IMR-90 (cell line): ENCODE results near the gene GUF1.

Source experiments
- BHLHE40 ChIP-seq: fragments of 150-350 bp; IDR thresholded peaks from 2 replicates; pipeline ENCODE4 v1.6.1; 2016; ENCODE audit warnings: mild to moderate bottlenecking, low read depth, low read length
- CEBPB ChIP-seq: IDR thresholded peaks from 2 replicates; pipeline ENCODE4 v1.6.1; 2012; ENCODE audit warnings: low read depth, low read length, improper control_type of control experiment
- FOS ChIP-seq: fragments of 150-350 bp; IDR thresholded peaks from 2 replicates; pipeline ENCODE4 v1.6.1; 2016; ENCODE audit warnings: low read depth, low read length
- MAFK ChIP-seq: IDR thresholded peaks from 2 replicates; pipeline ENCODE4 v1.6.1; 2012; ENCODE audit warnings: low read depth, low read length, improper control_type of control experiment
- MXI1 ChIP-seq: IDR thresholded peaks from 2 replicates; pipeline ENCODE4 v1.6.1; 2012; ENCODE audit warnings: low read depth, mild to moderate bottlenecking, low read length, moderate library complexity, borderline replicate concordance
- NFE2L2 ChIP-seq: fragments of 150-350 bp; IDR thresholded peaks from 2 replicates; pipeline ENCODE4 v1.6.1; 2016; ENCODE audit warnings: low read depth, mild to moderate bottlenecking, low read length
- POLR2A ChIP-seq: IDR thresholded peaks from 2 replicates; pipeline ENCODE4 v1.6.1; 2012; ENCODE audit warnings: mild to moderate bottlenecking, low read depth, low read length
- RAD21 ChIP-seq: IDR thresholded peaks from 2 replicates; pipeline ENCODE4 v1.6.1; 2012; ENCODE audit warnings: low read length, improper control_type of control experiment
- RFX5 ChIP-seq: IDR thresholded peaks from 2 replicates; pipeline ENCODE4 v1.8.0; 2012; ENCODE audit warnings: low read depth, mild to moderate bottlenecking, low read length, moderate library complexity
- SMC3 ChIP-seq: fragments of 150-350 bp; IDR thresholded peaks from 2 replicates; pipeline ENCODE4 v1.6.1; 2016; ENCODE audit warnings: low read depth, mild to moderate bottlenecking, antibody characterized with exemption, low read length, moderate library complexity
- TF ChIP-seq, protein P1 (sequence below): conservative IDR thresholded peaks from 2 replicates; pipeline ENCODE4 v1.5.1; 2012; ENCODE audit warnings: mild to moderate bottlenecking, low read depth, low read length, improper control_type of control experiment
- TF ChIP-seq, protein P2 (sequence below): fragments of 150-350 bp; IDR thresholded peaks from 2 replicates; pipeline ENCODE4 v1.6.1; 2016; ENCODE audit warnings: low read depth, mild to moderate bottlenecking, low read length, moderate library complexity, borderline replicate concordance

DNA sequence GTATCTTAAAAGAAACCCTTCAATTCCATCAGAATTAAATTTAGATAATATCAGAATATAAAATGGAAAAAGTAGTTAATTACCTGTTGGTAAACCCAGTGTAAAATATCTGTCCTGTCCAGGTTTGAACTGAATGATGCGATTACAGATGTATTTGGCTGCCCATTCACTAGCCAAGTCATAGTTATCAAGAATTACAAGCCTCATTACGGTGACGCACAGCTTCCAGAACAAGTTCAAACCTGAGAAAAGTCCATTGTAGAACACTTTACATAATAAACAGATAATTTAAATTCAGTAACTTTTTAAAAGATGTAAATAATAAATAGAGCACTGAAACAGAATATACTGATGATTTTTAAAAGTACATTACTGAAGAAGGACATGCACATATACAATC lies 43.8 kb downstream of the GUF1 start:
- TF ChIP-seq, protein P1, sequence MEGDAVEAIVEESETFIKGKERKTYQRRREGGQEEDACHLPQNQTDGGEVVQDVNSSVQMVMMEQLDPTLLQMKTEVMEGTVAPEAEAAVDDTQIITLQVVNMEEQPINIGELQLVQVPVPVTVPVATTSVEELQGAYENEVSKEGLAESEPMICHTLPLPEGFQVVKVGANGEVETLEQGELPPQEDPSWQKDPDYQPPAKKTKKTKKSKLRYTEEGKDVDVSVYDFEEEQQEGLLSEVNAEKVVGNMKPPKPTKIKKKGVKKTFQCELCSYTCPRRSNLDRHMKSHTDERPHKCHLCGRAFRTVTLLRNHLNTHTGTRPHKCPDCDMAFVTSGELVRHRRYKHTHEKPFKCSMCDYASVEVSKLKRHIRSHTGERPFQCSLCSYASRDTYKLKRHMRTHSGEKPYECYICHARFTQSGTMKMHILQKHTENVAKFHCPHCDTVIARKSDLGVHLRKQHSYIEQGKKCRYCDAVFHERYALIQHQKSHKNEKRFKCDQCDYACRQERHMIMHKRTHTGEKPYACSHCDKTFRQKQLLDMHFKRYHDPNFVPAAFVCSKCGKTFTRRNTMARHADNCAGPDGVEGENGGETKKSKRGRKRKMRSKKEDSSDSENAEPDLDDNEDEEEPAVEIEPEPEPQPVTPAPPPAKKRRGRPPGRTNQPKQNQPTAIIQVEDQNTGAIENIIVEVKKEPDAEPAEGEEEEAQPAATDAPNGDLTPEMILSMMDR, result no peak
- TF ChIP-seq POLR2A, result no peak
- no peak for TF ChIP-seq FOS
- no peak for TF ChIP-seq BHLHE40
- no peak for TF ChIP-seq SMC3
- TF ChIP-seq NFE2L2, result no peak
- TF ChIP-seq, protein P2, sequence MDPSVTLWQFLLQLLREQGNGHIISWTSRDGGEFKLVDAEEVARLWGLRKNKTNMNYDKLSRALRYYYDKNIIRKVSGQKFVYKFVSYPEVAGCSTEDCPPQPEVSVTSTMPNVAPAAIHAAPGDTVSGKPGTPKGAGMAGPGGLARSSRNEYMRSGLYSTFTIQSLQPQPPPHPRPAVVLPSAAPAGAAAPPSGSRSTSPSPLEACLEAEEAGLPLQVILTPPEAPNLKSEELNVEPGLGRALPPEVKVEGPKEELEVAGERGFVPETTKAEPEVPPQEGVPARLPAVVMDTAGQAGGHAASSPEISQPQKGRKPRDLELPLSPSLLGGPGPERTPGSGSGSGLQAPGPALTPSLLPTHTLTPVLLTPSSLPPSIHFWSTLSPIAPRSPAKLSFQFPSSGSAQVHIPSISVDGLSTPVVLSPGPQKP, result no peak
- TF ChIP-seq MXI1, result no peak
- no peak for TF ChIP-seq MAFK
- TF ChIP-seq RAD21, result no peak
- no peak for TF ChIP-seq RFX5
- TF ChIP-seq CEBPB, result no peak
